Measurements from ENCODE around the gene S100A9. TPM values are rescaled to one million over a fixed set of nuclear protein-coding genes. Genes with fewer than 3 reads are reported as not detected.

The S100A9 gene
- total and polyA plus RNA-seq, 2 of the 8 experiments (the other 6 are each of a cell fraction or from before 2014, with no cell fraction given) = not detected

- ChIA-PET CTCF (ENCODE audit: partially characterized antibody) (interaction anchor here (0.8 to 4.7 kb wide), 13 partner anchors 8 to 165 kb away, joined by 3 to 50 read pairs (median 5); partner anchors contain the start of gene S100A9), POLR2A (ENCODE audit: partially characterized antibody) (interaction anchor here (1.2 kb wide), 1 partner anchor 51 kb away, joined by 4 read pairs; no protein-coding TSS in a partner anchor)
- no peak overlapping the region for H4K91ac ChIP-seq (replicated peaks; ENCODE audit: insufficient read length, low read length)
- H3K4me1 ChIP-seq (replicated peaks in 1 of 4; ENCODE audit: control insufficient read depth in 3 of 4, insufficient read depth in 4 of 4, low read length in 3 of 4) = no peaks in the 10 kb centered on the region; a peak in 1 of 7 replicates
- H2BK5ac ChIP-seq (ENCODE audit: low read depth, low read length) = no peak overlapping the region; the same call in 1 of the 2 replicates
- H3K4me2 ChIP-seq (ENCODE audit: insufficient read depth in 1 of 2, low read depth in 2 of 2, low read length in 2 of 2) = no peak overlapping the region
- H2BK15ac ChIP-seq (ENCODE audit: low read length) = no peak overlapping the region
- no peaks in the 10 kb centered on the region for H3K36me3 ChIP-seq (ENCODE audit: control insufficient read depth in 2 of 4, insufficient read depth in 4 of 4, low read length in 3 of 4)
- no peak overlapping the region for H4K5ac ChIP-seq (ENCODE audit: insufficient read length, low read depth, low read length)
- no peak overlapping the region for H2AFZ ChIP-seq (ENCODE audit: low read length)
- no peaks in the 10 kb centered on the region for H3K79me1 ChIP-seq (ENCODE audit: low read depth, low read length)
- no peak for TF ChIP-seq CTCF (IDR thresholded peaks at IDR 0.05; ENCODE audit: control extremely low read depth in 1 of 3, insufficient read depth in 1 of 3, low read depth in 1 of 3, low read length in 3 of 3)
- no peak overlapping the region for H3K27ac ChIP-seq (ENCODE audit: low read depth, low read length)
- H2BK12ac ChIP-seq (ENCODE audit: low read depth, low read length) = peak overlapping the region; percentile 19; the same call in 1 of the 2 replicates
- H2AK5ac ChIP-seq (ENCODE audit: low read depth, low read length) = no peak overlapping the region
- H3K27me3 ChIP-seq (replicated peaks in 1 of 4; ENCODE audit: control insufficient read depth in 3 of 4, extremely low read depth in 1 of 4, insufficient read depth in 3 of 4, low read length in 3 of 4) = peaks cover 0 to 11% (median 8%) of the 10 kb centered on the region in 4 experiments; a peak in 6 of 7 replicates
- no peak overlapping the region for H3K23ac ChIP-seq (ENCODE audit: insufficient read length)
- no peaks in the 10 kb centered on the region; the same call in 1 of the 2 replicates for H3K23me2 ChIP-seq (ENCODE audit: low read depth, low read length)
- FAIRE-seq (no peak), DNase-seq (ENCODE audit: low read depth in 1 of 2, low spot score in 2 of 2) (peak in 1 of 2 experiments; percentile 28)
- H3K9ac ChIP-seq (replicated peaks in 1 of 4; ENCODE audit: extremely low read depth in 1 of 4, low read depth in 3 of 4, low read length in 3 of 4) = no peak overlapping the region
- H3K4me3 ChIP-seq (ENCODE audit: extremely low read depth in 1 of 4, insufficient read depth in 2 of 4, low read depth in 3 of 4, low read length in 4 of 4) = no peak overlapping the region
- H3K9me3 ChIP-seq (ENCODE audit: insufficient read depth in 2 of 2, low read depth in 1 of 2, low read length in 1 of 2) = peaks cover 2 to 3% of the 10 kb centered on the region in 2 experiments; a peak in 1 of 4 replicates
- no peak overlapping the region for H2BK20ac ChIP-seq (ENCODE audit: low read length)
- H2BK120ac ChIP-seq (replicated peaks; ENCODE audit: low read depth, low read length) = no peak overlapping the region
- no peak overlapping the region for H4K8ac ChIP-seq (ENCODE audit: extremely low read depth, insufficient read depth, low read length)
- H3K18ac ChIP-seq (ENCODE audit: extremely low read depth, low read length) = no peak overlapping the region
- H3K56ac ChIP-seq (replicated peaks; ENCODE audit: insufficient read length, low read depth, low read length) = no peak overlapping the region
- no peak overlapping the region for H3K14ac ChIP-seq (ENCODE audit: insufficient read length)
- H3K4ac ChIP-seq (replicated peaks; ENCODE audit: insufficient read length, low read depth, low read length) = no peak overlapping the region
- no peaks in the 10 kb centered on the region for H4K20me1 ChIP-seq (replicated peaks in 1 of 2; ENCODE audit: control insufficient read depth in 1 of 2, insufficient read depth in 2 of 2, low read length in 2 of 2)
- H3K79me2 ChIP-seq (ENCODE audit: control insufficient read depth in 1 of 2, insufficient read depth in 2 of 2, low read length in 2 of 2) = no peaks in the 10 kb centered on the region
- WGBS, 2 experiments (ENCODE audit: extremely low coverage in 1 of 2, insufficient coverage in 1 of 2, insufficient read length in 1 of 2, insufficient replicate concordance in 2 of 2, low coverage in 1 of 2, low lambda C conversion rate in 2 of 2, missing lambda C conversion rate in 1 of 2) = 89% methylated on average over 11 of the region's 11 CpGs; no CpG with 5 or more reads in 1 of the 2 experiments
These were observed 45.9 kb downstream of the S100A9 start for GRCh38 chr1:153403421-153404085.
